ENCODE results near the gene MICAL2. TPM values are rescaled to one million over a fixed set of nuclear protein-coding genes. Genes with fewer than 3 reads are reported as not detected.

The MICAL2 gene
- total RNA-seq, 1 experiment from 2014 or later: 151 TPM

DNA sequence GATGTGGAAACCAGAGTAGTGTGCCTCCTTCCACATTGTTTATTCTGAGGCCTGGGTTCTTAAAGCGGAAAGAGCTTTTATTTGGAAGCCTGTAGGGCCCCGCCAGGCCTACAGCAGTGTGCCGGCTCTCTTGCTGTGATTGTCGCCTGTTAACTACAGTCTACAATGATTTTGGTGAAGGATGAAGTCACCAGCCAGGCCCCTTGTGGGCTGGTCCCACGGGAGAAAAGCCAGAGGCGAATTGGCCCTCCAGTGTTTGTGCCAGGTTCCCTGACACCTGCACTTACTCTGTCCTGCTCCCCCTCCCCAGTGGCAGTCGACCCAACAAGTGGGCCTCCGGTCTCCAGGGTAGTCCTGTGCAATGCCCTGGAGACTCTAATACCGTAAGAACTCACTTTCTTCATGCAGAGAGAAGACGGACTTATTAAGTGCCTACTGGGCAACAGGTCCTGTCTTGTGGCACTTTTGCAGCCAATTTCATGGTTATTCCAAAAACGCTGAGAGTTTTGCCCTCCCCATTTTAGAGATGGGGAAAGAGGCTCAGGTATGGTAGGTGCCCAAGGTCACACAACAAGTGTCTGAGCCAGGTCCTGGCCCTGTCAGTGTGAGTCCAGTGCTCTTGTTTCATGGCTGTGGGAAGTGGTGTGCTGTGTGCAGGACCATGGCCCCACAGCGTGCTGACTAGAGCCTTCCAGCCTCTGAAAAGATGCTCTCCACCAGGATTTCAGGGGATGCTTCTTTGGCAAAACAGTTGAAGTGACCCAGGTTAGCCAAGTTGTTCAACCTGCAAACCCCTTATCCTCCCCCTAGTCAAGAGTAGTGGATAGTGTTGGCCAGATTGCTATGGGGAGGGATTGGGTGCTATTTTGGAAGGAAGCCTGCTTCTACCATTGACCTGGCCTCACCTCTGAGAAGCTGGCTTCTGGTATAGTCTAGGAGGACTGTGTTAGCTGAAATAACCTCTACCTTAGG, 1.4 kb downstream of the MICAL2 start:
- TSS peak; percentile 30 for BruUV-seq (replicated peaks)
- Mint-ChIP-seq H3K9me3 (ENCODE audit: unreplicated experiment) (no peaks in the 10 kb centered on the region), H3K4me1 (ENCODE audit: insufficient read depth, unreplicated experiment) (peaks cover 29% of the 10 kb centered on the region), H3K27ac (ENCODE audit: low read depth, unreplicated experiment) (no peak overlapping the region), H3K4me3 (ENCODE audit: unreplicated experiment) (peak overlapping the region; percentile 79), H3K27me3 (ENCODE audit: insufficient read depth, unreplicated experiment) (no peaks in the 10 kb centered on the region), H3K36me3 (ENCODE audit: insufficient read depth, unreplicated experiment) (peaks cover 17% of the 10 kb centered on the region)
- intact Hi-C loops (cut with micrococcal nuclease): loop anchor here (2.0 to 5.0 kb wide), 2 partner anchors 65 to 180 kb away; no protein-coding TSS in a partner anchor
- CTCF ChIA-PET: interaction anchor here (0.6 to 1.6 kb wide), 2 partner anchors 9 to 24 kb away, joined by 3 to 4 read pairs; no protein-coding TSS in a partner anchor
- TF ChIP-seq, protein P1, sequence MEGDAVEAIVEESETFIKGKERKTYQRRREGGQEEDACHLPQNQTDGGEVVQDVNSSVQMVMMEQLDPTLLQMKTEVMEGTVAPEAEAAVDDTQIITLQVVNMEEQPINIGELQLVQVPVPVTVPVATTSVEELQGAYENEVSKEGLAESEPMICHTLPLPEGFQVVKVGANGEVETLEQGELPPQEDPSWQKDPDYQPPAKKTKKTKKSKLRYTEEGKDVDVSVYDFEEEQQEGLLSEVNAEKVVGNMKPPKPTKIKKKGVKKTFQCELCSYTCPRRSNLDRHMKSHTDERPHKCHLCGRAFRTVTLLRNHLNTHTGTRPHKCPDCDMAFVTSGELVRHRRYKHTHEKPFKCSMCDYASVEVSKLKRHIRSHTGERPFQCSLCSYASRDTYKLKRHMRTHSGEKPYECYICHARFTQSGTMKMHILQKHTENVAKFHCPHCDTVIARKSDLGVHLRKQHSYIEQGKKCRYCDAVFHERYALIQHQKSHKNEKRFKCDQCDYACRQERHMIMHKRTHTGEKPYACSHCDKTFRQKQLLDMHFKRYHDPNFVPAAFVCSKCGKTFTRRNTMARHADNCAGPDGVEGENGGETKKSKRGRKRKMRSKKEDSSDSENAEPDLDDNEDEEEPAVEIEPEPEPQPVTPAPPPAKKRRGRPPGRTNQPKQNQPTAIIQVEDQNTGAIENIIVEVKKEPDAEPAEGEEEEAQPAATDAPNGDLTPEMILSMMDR (IDR thresholded peaks at IDR 0.05; ENCODE audit: unreplicated experiment): no peak
- POLR2A ChIA-PET: interaction anchor here (0.6 to 7.2 kb wide), 12 partner anchors 12 to 1302 kb away, joined by 3 to 79 read pairs (median 4); no protein-coding TSS in a partner anchor
- DNase-seq (ENCODE audit: unreplicated experiment): no peak

DNA sequence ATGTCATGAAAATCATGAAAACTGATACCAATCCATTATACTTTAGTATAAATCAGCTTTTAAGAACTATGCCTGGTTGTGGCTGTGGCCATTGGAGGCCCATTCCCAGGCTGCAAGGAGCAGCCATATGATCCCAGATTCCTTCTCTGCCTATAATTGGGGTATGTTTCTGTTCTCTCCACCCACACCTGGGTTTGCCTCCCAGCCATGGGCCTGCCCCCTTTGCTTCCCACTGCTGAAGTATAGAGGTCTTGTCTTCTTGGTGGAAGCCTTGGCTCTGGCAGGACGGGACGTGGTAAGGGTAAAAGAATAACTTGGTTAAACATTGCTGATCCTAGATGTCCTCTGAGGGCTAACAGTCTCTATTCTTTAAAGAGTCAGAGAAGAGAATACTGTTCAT, 2.4 kb downstream of the MICAL2 start:
- Mint-ChIP-seq H3K9me3 (ENCODE audit: unreplicated experiment) (no peaks in the 10 kb centered on the region), H3K4me3 (ENCODE audit: unreplicated experiment) (peak overlapping the region; percentile 16), H3K27me3 (ENCODE audit: insufficient read depth, unreplicated experiment) (no peaks in the 10 kb centered on the region), H3K27ac (ENCODE audit: low read depth, unreplicated experiment) (no peak overlapping the region), H3K4me1 (ENCODE audit: insufficient read depth, unreplicated experiment) (peaks cover 34% of the 10 kb centered on the region), H3K36me3 (ENCODE audit: insufficient read depth, unreplicated experiment) (peaks cover 17% of the 10 kb centered on the region)
- TF ChIP-seq, protein P1 (IDR thresholded peaks at IDR 0.05; ENCODE audit: unreplicated experiment): no peak
- POLR2A ChIA-PET: interaction anchor here (0.6 to 7.2 kb wide), 2 partner anchors 11 to 77 kb away, joined by 3 to 79 read pairs; no protein-coding TSS in a partner anchor
- intact Hi-C loops (cut with micrococcal nuclease): loop anchor here (5.0 kb wide), 1 partner anchor 180 kb away; no protein-coding TSS in a partner anchor
- DNase-seq (ENCODE audit: unreplicated experiment): no peak
- CTCF ChIA-PET: interaction anchor here (0.6 to 1.6 kb wide), 2 partner anchors 8 to 25 kb away, joined by 3 to 4 read pairs; no protein-coding TSS in a partner anchor
- no TSS peak for BruUV-seq (replicated peaks)

DNA sequence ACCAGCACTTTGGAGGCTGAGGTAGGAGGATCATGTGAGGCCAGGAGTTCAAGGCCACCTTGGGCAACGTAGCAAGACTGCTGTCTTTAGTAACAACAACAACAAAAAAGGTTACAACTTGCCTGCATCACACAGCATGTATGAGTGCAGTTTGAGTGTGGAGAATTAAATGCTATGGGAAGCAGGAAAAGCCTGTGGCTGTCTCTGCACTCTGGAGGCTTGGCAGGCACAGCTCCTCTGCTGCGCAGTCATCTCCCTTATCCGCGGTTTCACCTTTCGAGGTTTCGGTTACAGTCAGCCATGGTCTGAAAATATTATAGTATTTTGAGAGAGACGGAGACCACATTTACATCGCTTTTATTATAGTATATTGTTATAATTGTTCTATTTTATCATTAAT, 2.9 kb downstream of the MICAL2 start:
- ChIA-PET POLR2A (interaction anchor here (7.2 kb wide), 1 partner anchor 11 kb away, joined by 79 read pairs; no protein-coding TSS in a partner anchor), CTCF (interaction anchor here (0.6 to 1.6 kb wide), 2 partner anchors 8 to 25 kb away, joined by 4 read pairs; no protein-coding TSS in a partner anchor)
- intact Hi-C loops (cut with micrococcal nuclease): loop anchor here (5.0 kb wide), 1 partner anchor 181 kb away; no protein-coding TSS in a partner anchor
- no TSS peak for BruUV-seq (replicated peaks)
- H3K4me3 Mint-ChIP-seq (ENCODE audit: unreplicated experiment): no peak overlapping the region
- H3K27me3 Mint-ChIP-seq (ENCODE audit: insufficient read depth, unreplicated experiment): no peaks in the 10 kb centered on the region
- peaks cover 39% of the 10 kb centered on the region for H3K4me1 Mint-ChIP-seq (ENCODE audit: insufficient read depth, unreplicated experiment)
- TF ChIP-seq, protein P1 (IDR thresholded peaks at IDR 0.05; ENCODE audit: unreplicated experiment): no peak
- H3K36me3 Mint-ChIP-seq (ENCODE audit: insufficient read depth, unreplicated experiment): peaks cover 17% of the 10 kb centered on the region
- H3K27ac Mint-ChIP-seq (ENCODE audit: low read depth, unreplicated experiment): no peak overlapping the region
- no peaks in the 10 kb centered on the region for H3K9me3 Mint-ChIP-seq (ENCODE audit: unreplicated experiment)
- DNase-seq (ENCODE audit: unreplicated experiment): no peak

Data from MCF 10A (cell line).